ENCODE data around the gene NUAK2.

The NUAK2 gene

DNA sequence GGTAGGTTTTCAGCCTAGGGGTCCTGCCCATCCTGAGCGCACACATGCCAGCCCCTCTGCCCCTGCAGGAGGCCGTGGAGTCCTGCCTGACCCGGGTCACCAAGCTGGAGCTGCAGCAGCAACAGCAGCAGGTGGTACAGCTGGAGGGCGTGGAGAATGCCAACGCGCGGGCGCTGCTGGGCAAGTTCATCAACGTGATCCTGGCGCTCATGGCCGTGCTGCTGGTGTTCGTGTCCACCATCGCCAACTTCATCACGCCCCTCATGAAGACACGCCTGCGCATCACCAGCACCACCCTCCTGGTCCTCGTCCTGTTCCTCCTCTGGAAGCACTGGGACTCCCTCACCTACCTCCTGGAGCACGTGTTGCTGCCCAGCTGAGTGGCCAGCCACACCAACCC is 49.8 kb downstream of the NUAK2 start:
- Histone ChIP-seq H3K9me3 (ENCODE audit: insufficient read depth, low read length) (no peaks in the 10 kb centered on the region), H3K27me3 (ENCODE audit: low read length) (no peaks in the 10 kb centered on the region), H4K20me1 (ENCODE audit: low read depth, low read length) (no peaks in the 10 kb centered on the region), H3K9ac (ENCODE audit: low read length) (no peak overlapping the region), H3K9me2 (replicated peaks; ENCODE audit: insufficient read depth, low read length) (no peaks in the 10 kb centered on the region), H3K27ac (ENCODE audit: low read depth, low read length) (no peak overlapping the region), H3K36me3 (ENCODE audit: low read length) (no peaks in the 10 kb centered on the region), H3K4me2 (ENCODE audit: low read depth, low read length, poor library complexity, severe bottlenecking) (no peak overlapping the region), H3F3A (ENCODE audit: insufficient read depth) (peaks cover 7% of the 10 kb centered on the region; the same call in 1 of the 2 replicates), H3K79me2 (ENCODE audit: insufficient read depth, low read length) (no peaks in the 10 kb centered on the region), H2AFZ (ENCODE audit: low read depth, low read length, severe bottlenecking) (no peak overlapping the region), H3K4me3 (ENCODE audit: insufficient read depth, low read length, poor library complexity, severe bottlenecking) (no peak overlapping the region)
- no peak for TF ChIP-seq EZH2phosphoT487 (conservative IDR thresholded peaks at IDR 0.05; ENCODE audit: low read length)
- TF ChIP-seq, protein P1, sequence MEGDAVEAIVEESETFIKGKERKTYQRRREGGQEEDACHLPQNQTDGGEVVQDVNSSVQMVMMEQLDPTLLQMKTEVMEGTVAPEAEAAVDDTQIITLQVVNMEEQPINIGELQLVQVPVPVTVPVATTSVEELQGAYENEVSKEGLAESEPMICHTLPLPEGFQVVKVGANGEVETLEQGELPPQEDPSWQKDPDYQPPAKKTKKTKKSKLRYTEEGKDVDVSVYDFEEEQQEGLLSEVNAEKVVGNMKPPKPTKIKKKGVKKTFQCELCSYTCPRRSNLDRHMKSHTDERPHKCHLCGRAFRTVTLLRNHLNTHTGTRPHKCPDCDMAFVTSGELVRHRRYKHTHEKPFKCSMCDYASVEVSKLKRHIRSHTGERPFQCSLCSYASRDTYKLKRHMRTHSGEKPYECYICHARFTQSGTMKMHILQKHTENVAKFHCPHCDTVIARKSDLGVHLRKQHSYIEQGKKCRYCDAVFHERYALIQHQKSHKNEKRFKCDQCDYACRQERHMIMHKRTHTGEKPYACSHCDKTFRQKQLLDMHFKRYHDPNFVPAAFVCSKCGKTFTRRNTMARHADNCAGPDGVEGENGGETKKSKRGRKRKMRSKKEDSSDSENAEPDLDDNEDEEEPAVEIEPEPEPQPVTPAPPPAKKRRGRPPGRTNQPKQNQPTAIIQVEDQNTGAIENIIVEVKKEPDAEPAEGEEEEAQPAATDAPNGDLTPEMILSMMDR (IDR thresholded peaks at IDR 0.05; ENCODE audit: insufficient read depth, low read length, poor library complexity, severe bottlenecking) = no peak

DNA sequence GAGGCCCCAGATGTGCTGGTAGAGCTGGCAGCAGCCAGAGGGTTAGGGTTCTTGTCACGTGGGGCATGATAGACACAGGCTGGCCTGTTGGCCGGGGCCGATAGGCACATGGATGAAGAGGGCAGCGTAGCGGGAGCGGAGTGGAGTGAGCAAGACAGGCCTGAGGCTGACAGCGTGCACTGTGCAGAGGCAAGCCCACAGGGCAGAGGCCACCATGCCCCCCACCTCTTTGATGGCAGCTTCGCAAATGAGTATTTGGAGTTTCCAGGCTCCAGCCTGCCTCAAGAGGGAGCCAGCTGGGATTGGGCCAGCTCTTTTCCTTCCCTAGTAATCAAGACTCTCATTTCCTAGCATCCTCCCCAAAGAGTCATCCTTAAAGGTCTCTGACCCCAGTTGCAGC is 50.3 kb downstream of the NUAK2 start:
- Histone ChIP-seq H4K20me1 (ENCODE audit: low read depth, low read length) (no peaks in the 10 kb centered on the region), H3K27me3 (ENCODE audit: low read length) (no peaks in the 10 kb centered on the region), H2AFZ (ENCODE audit: low read depth, low read length, severe bottlenecking) (no peak overlapping the region), H3F3A (ENCODE audit: insufficient read depth) (peaks cover 7% of the 10 kb centered on the region; the same call in 1 of the 2 replicates), H3K27ac (ENCODE audit: low read depth, low read length) (no peak overlapping the region), H3K9me2 (replicated peaks; ENCODE audit: insufficient read depth, low read length) (no peaks in the 10 kb centered on the region), H3K36me3 (ENCODE audit: low read length) (no peaks in the 10 kb centered on the region), H3K79me2 (ENCODE audit: insufficient read depth, low read length) (no peaks in the 10 kb centered on the region), H3K4me3 (ENCODE audit: insufficient read depth, low read length, poor library complexity, severe bottlenecking) (no peak overlapping the region), H3K4me2 (ENCODE audit: low read depth, low read length, poor library complexity, severe bottlenecking) (no peak overlapping the region), H3K9me3 (ENCODE audit: insufficient read depth, low read length) (no peaks in the 10 kb centered on the region), H3K9ac (ENCODE audit: low read length) (no peak overlapping the region)
- TF ChIP-seq, protein P1 (IDR thresholded peaks at IDR 0.05; ENCODE audit: insufficient read depth, low read length, poor library complexity, severe bottlenecking) = no peak
- TF ChIP-seq EZH2phosphoT487 (conservative IDR thresholded peaks at IDR 0.05; ENCODE audit: low read length) = no peak

GRCh38 chr1:205270764-205271163 is 50.8 kb downstream of the NUAK2 start:
- no peak overlapping the region for H3K4me3 ChIP-seq (ENCODE audit: insufficient read depth, low read length, poor library complexity, severe bottlenecking)
- H4K20me1 ChIP-seq (ENCODE audit: low read depth, low read length) = no peaks in the 10 kb centered on the region
- no peak overlapping the region for H3K9ac ChIP-seq (ENCODE audit: low read length)
- H3F3A ChIP-seq (ENCODE audit: insufficient read depth) = peaks cover 7% of the 10 kb centered on the region; the same call in 1 of the 2 replicates
- no peak for TF ChIP-seq EZH2phosphoT487 (conservative IDR thresholded peaks at IDR 0.05; ENCODE audit: low read length)
- TF ChIP-seq, protein P1 (IDR thresholded peaks at IDR 0.05; ENCODE audit: insufficient read depth, low read length, poor library complexity, severe bottlenecking) = no peak
- H3K27me3 ChIP-seq (ENCODE audit: low read length) = no peaks in the 10 kb centered on the region
- no peaks in the 10 kb centered on the region for H3K36me3 ChIP-seq (ENCODE audit: low read length)
- H3K27ac ChIP-seq (ENCODE audit: low read depth, low read length) = no peak overlapping the region
- no peaks in the 10 kb centered on the region for H3K9me2 ChIP-seq (replicated peaks; ENCODE audit: insufficient read depth, low read length)
- H3K4me2 ChIP-seq (ENCODE audit: low read depth, low read length, poor library complexity, severe bottlenecking) = no peak overlapping the region
- no peaks in the 10 kb centered on the region for H3K79me2 ChIP-seq (ENCODE audit: insufficient read depth, low read length)
- no peak overlapping the region for H2AFZ ChIP-seq (ENCODE audit: low read depth, low read length, severe bottlenecking)
- H3K9me3 ChIP-seq (ENCODE audit: insufficient read depth, low read length) = no peaks in the 10 kb centered on the region

Data from SU-DHL-6 (cell line).